Measurements from ENCODE around the gene HECW1.
"Not testable (repeated sequence)": the region's sequence is repeated elsewhere in the genome, so short reads cannot be mapped to it uniquely, and the experiment has no call there.

GRCh38 chr7:43573832-43574231 is 461.4 kb downstream of the HECW1 start:
- not testable (repeated sequence) for TF ChIP-seq TCF4 (CRISPR knock-in tag; IDR thresholded peaks at IDR 0.05; ENCODE audit: borderline replicate concordance); CSDC2 (CRISPR knock-in tag; IDR thresholded peaks at IDR 0.05); ZFP3 (CRISPR knock-in tag; IDR thresholded peaks at IDR 0.05); ISL1 (CRISPR knock-in tag; IDR thresholded peaks at IDR 0.05); TOX (CRISPR knock-in tag; IDR thresholded peaks at IDR 0.05; ENCODE audit: borderline replicate concordance); TSHZ2 (CRISPR knock-in tag; IDR thresholded peaks at IDR 0.05); ZNF8 (CRISPR knock-in tag; IDR thresholded peaks at IDR 0.05); SNAI2 (CRISPR knock-in tag; IDR thresholded peaks at IDR 0.05); BACH2 (CRISPR knock-in tag; IDR thresholded peaks at IDR 0.05; ENCODE audit: borderline replicate concordance)
- TF ChIP-seq, protein P1, sequence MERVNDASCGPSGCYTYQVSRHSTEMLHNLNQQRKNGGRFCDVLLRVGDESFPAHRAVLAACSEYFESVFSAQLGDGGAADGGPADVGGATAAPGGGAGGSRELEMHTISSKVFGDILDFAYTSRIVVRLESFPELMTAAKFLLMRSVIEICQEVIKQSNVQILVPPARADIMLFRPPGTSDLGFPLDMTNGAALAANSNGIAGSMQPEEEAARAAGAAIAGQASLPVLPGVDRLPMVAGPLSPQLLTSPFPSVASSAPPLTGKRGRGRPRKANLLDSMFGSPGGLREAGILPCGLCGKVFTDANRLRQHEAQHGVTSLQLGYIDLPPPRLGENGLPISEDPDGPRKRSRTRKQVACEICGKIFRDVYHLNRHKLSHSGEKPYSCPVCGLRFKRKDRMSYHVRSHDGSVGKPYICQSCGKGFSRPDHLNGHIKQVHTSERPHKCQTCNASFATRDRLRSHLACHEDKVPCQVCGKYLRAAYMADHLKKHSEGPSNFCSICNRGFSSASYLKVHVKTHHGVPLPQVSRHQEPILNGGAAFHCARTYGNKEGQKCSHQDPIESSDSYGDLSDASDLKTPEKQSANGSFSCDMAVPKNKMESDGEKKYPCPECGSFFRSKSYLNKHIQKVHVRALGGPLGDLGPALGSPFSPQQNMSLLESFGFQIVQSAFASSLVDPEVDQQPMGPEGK (CRISPR knock-in tag; IDR thresholded peaks at IDR 0.05; ENCODE audit: borderline replicate concordance): not testable (repeated sequence)
- TF ChIP-seq, protein P2, sequence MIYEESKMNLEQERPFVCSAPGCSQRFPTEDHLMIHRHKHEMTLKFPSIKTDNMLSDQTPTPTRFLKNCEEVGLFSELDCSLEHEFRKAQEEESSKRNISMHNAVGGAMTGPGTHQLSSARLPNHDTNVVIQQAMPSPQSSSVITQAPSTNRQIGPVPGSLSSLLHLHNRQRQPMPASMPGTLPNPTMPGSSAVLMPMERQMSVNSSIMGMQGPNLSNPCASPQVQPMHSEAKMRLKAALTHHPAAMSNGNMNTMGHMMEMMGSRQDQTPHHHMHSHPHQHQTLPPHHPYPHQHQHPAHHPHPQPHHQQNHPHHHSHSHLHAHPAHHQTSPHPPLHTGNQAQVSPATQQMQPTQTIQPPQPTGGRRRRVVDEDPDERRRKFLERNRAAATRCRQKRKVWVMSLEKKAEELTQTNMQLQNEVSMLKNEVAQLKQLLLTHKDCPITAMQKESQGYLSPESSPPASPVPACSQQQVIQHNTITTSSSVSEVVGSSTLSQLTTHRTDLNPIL (CRISPR knock-in tag; IDR thresholded peaks at IDR 0.05; ENCODE audit: low read depth): not testable (repeated sequence)

All from SK-N-SH treated with all-trans-retinoic acid at 6 μM for 48 hours (cell line).